ENCODE measurements around the gene POU6F2.
A peak's percentile ranks its signal among the peaks of the same experiment; 100 is the strongest.

POU6F2 gene

GRCh38 chr7:38977685-38978084 lies at the start of gene POU6F2:
Gene POU6F2, plus strand, starts transcription at chr7:38977909. Its CDS starts 45 bp downstream, at chr7:38977954.
- no peak for TF ChIP-seq CTCF (IDR thresholded peaks at IDR 0.05; ENCODE audit: low read depth, low read length, missing control alignments)
- DNase-seq (ENCODE audit: low read depth) = no peak
- H3K4me3 ChIP-seq (ENCODE audit: low read depth, low read length) = no peak within 1 kb of the TSS

DNA sequence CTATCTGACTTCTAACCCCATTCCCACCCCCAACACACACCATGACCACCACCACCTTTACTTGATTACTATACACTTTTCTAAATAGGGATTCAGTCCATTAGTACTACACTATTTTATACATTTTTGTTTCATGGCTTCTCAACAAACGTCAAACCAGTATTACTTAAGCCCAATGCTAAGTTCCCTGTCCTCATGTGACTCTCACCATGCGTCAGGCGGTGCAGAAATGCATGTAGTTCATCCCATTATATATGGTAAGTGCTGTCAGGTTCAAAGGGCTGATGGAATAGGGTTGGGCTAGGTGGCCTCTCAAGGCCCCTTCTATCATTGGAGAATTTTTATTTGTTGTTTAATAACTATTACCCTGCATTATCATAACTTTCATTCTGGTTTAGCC lies 49.2 kb upstream of the POU6F2 start:
- TF ChIP-seq CTCF (IDR thresholded peaks at IDR 0.05; ENCODE audit: low read depth, low read length, missing control alignments) = no peak
- H3K4me3 ChIP-seq (ENCODE audit: low read depth, low read length) = no peak overlapping the region
- DNase-seq (ENCODE audit: low read depth) = no peak

- TF ChIP-seq CTCF (IDR thresholded peaks at IDR 0.05; ENCODE audit: low read depth, low read length, missing control alignments) = no peak
- no peak overlapping the region for H3K4me3 ChIP-seq (ENCODE audit: low read depth, low read length)
- DNase-seq (ENCODE audit: low read depth) = no peak
Observed at GRCh38 chr7:38929460-38930171, 48.1 kb upstream of the POU6F2 start.

- no peak overlapping the region for H3K4me3 ChIP-seq (ENCODE audit: low read depth, low read length)
- TF ChIP-seq CTCF (IDR thresholded peaks at IDR 0.05; ENCODE audit: low read depth, low read length, missing control alignments) = peak; percentile 89
- DNase-seq (ENCODE audit: low read depth) = peak; percentile 29
Observed at GRCh38 chr7:38932509-38933168, 45.1 kb upstream of the POU6F2 start.

GRCh38 chr7:38934051-38934450 lies 43.7 kb upstream of the POU6F2 start:
- no peak for DNase-seq (ENCODE audit: low read depth)
- no peak for TF ChIP-seq CTCF (IDR thresholded peaks at IDR 0.05; ENCODE audit: low read depth, low read length, missing control alignments)
- no peak overlapping the region for H3K4me3 ChIP-seq (ENCODE audit: low read depth, low read length)

DNA sequence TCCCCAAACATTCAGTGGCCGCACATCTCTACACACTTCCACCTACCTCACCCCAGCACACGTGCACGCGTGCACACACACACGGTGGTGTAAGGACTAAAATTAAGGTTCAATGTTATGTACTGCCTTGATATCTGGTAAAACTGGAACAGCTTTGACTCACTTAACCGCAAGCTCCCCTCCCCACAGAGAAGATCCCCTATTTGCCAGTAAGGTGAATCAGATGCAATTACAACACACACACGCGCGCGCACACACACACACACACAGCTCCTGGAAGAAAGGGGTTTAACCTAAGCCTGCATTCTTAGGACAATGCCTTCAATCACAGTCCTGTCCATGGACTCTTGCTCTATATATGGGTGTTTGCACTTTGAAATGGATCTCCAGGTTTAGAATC lies 43.2 kb upstream of the POU6F2 start:
- no peak for TF ChIP-seq CTCF (IDR thresholded peaks at IDR 0.05; ENCODE audit: low read depth, low read length, missing control alignments)
- no peak overlapping the region for H3K4me3 ChIP-seq (ENCODE audit: low read depth, low read length)
- no peak for DNase-seq (ENCODE audit: low read depth)
